PFSK-1 (cell line): ENCODE results near the gene AOPEP.

Source experiments
- POLR2AphosphoS5 ChIP-seq: IDR thresholded peaks from 2 replicates; pipeline ENCODE4 v1.6.1; 2012; ENCODE audit warnings: low read depth, mild to moderate bottlenecking, control low read depth, low read length, moderate library complexity
- TF ChIP-seq, protein P1 (sequence below), 2 experiments: IDR thresholded peaks; 2 replicates each; pipeline versions ENCODE4 v1.6.1 to v1.8.0; 2011 to 2012; ENCODE audit warnings: low read depth in 2 of 2, low read length in 2 of 2, control low read depth in 1 of 2, inconsistent platforms in 1 of 2, mild to moderate bottlenecking in 1 of 2, moderate library complexity in 1 of 2; ENCODE audit not compliant: insufficient read depth in 1 of 2

DNA sequence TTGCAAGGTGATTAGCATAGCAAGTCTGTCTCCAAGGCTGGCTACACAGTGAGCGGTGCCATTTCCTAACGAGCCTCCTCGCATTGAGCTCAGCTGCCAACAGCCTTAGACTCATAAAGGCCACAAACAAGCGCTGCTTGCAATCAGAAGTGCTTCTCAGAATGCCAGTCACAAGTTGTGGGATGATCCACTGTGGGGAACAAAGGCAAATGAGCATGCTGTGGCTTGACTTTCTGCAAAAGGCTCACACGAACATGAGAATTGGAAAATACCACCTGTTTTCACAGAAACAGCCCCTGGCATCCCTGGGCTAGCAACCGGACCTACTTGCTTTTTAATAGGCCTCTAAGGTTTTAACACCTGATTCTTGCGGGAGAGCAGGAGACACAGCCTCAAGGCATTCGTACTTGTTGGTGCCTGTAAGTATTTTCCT lies 375.5 kb downstream of the AOPEP start:
- no peak for TF ChIP-seq POLR2AphosphoS5
- TF ChIP-seq, protein P1, sequence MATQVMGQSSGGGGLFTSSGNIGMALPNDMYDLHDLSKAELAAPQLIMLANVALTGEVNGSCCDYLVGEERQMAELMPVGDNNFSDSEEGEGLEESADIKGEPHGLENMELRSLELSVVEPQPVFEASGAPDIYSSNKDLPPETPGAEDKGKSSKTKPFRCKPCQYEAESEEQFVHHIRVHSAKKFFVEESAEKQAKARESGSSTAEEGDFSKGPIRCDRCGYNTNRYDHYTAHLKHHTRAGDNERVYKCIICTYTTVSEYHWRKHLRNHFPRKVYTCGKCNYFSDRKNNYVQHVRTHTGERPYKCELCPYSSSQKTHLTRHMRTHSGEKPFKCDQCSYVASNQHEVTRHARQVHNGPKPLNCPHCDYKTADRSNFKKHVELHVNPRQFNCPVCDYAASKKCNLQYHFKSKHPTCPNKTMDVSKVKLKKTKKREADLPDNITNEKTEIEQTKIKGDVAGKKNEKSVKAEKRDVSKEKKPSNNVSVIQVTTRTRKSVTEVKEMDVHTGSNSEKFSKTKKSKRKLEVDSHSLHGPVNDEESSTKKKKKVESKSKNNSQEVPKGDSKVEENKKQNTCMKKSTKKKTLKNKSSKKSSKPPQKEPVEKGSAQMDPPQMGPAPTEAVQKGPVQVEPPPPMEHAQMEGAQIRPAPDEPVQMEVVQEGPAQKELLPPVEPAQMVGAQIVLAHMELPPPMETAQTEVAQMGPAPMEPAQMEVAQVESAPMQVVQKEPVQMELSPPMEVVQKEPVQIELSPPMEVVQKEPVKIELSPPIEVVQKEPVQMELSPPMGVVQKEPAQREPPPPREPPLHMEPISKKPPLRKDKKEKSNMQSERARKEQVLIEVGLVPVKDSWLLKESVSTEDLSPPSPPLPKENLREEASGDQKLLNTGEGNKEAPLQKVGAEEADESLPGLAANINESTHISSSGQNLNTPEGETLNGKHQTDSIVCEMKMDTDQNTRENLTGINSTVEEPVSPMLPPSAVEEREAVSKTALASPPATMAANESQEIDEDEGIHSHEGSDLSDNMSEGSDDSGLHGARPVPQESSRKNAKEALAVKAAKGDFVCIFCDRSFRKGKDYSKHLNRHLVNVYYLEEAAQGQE (IDR thresholded peaks at IDR 0.05; ENCODE audit: insufficient read depth in 1 of 2, low read depth in 2 of 2, low read length in 2 of 2): no peak
